ENCODE data around the gene LYSMD4. TPM values are rescaled to one million over a fixed set of nuclear protein-coding genes. Genes with fewer than 3 reads are reported as not detected.

The LYSMD4 gene
- total and polyA plus RNA-seq, 4 donors, result 3.9 to 12.1 (median 7.2) TPM

GRCh38 chr15:99738021-99738847 is 5.0 kb upstream of the LYSMD4 start:
- Histone ChIP-seq H3K4me3 (ENCODE audit: low read depth in 1 of 3, low read length in 3 of 3) (no peak overlapping the region), H3K36me3 (ENCODE audit: control insufficient read depth in 4 of 4, insufficient read depth in 3 of 4, low read depth in 1 of 4, low read length in 3 of 4) (no peaks in the 10 kb centered on the region), H3K9ac (ENCODE audit: low read depth in 1 of 2, low read length in 2 of 2) (no peak overlapping the region), H3K27me3 (ENCODE audit: control insufficient read depth in 4 of 4, insufficient read depth in 4 of 4, low read length in 3 of 4) (no peaks in the 10 kb centered on the region), H3K27ac (ENCODE audit: low read depth in 1 of 2, low read length in 2 of 2) (no peak overlapping the region), H3K9me3 (ENCODE audit: control insufficient read depth in 4 of 4, low read length in 3 of 4) (no peaks in the 10 kb centered on the region), H3K4me1 (ENCODE audit: control insufficient read depth in 4 of 4, insufficient read depth in 4 of 4, low read length in 3 of 4) (peaks cover 0 to 2% (median 0%) of the 10 kb centered on the region in 4 donors)
- no peak for DNase-seq (ENCODE audit: low spot score)
- TF ChIP-seq CTCF (IDR thresholded peaks at IDR 0.05; ENCODE audit: low read depth, low read length, missing input control), result no peak
- WGBS, result 84% methylated on average over 7 of the region's 7 CpGs

- H3K36me3 ChIP-seq (ENCODE audit: control insufficient read depth in 4 of 4, insufficient read depth in 3 of 4, low read depth in 1 of 4, low read length in 3 of 4), result no peaks in the 10 kb centered on the region
- 78% methylated on average over 2 of the region's 2 CpGs for WGBS
- H3K4me3 ChIP-seq (ENCODE audit: low read depth in 1 of 3, low read length in 3 of 3), result no peak overlapping the region
- no peaks in the 10 kb centered on the region for H3K27me3 ChIP-seq (ENCODE audit: control insufficient read depth in 4 of 4, insufficient read depth in 4 of 4, low read length in 3 of 4)
- TF ChIP-seq JUND (IDR thresholded peaks at IDR 0.05), result no peak
- TF ChIP-seq RAD21 (IDR thresholded peaks at IDR 0.05), result no peak
- TF ChIP-seq HNF4G (IDR thresholded peaks at IDR 0.05), result no peak
- no peak for TF ChIP-seq ATF3 (IDR thresholded peaks at IDR 0.05)
- no peak for TF ChIP-seq ZBTB33 (IDR thresholded peaks at IDR 0.05)
- no peak for TF ChIP-seq FOXA1 (IDR thresholded peaks at IDR 0.05)
- TF ChIP-seq YY1 (IDR thresholded peaks at IDR 0.05), result no peak
- TF ChIP-seq FOXA2 (IDR thresholded peaks at IDR 0.05), result no peak
- TF ChIP-seq HNF4A (conservative IDR thresholded peaks at IDR 0.05), result no peak
- TF ChIP-seq EGR1 (IDR thresholded peaks at IDR 0.05; ENCODE audit: low read depth in 2 of 2), result no peak
- no peak for TF ChIP-seq MAX (IDR thresholded peaks at IDR 0.05)
- no peak for TF ChIP-seq GABPA (IDR thresholded peaks at IDR 0.05 in 1 of 2, conservative IDR thresholded peaks at IDR 0.05 in 1 of 2)
- TF ChIP-seq TAF1 (conservative IDR thresholded peaks at IDR 0.05), result no peak
- no peak overlapping the region for H3K27ac ChIP-seq (ENCODE audit: low read depth in 1 of 2, low read length in 2 of 2)
- H3K4me1 ChIP-seq (ENCODE audit: control insufficient read depth in 4 of 4, insufficient read depth in 4 of 4, low read length in 3 of 4), result peaks cover 0 to 5% (median 2%) of the 10 kb centered on the region in 4 donors
- H3K9ac ChIP-seq (ENCODE audit: low read depth in 1 of 2, low read length in 2 of 2), result no peak overlapping the region
- no peak for DNase-seq (ENCODE audit: low spot score)
- no peaks in the 10 kb centered on the region for H3K9me3 ChIP-seq (ENCODE audit: control insufficient read depth in 4 of 4, low read length in 3 of 4)
Observed at GRCh38 chr15:99736702-99737101, 3.5 kb upstream of the LYSMD4 start.

All from liver (tissue), 9 donors.